Peyer's patch (tissue), 4 donors: ENCODE measurements around the gene PUSL1. TPM values are rescaled to one million over a fixed set of nuclear protein-coding genes. Genes with fewer than 3 reads are reported as not detected.

ENCODE experiments used
- DNase-seq, 3 donors: peaks; one replicate each; pipeline ENCODE4 v3.0.0-alpha.2; 2017 to 2019
- H3K27ac ChIP-seq, 4 donors: fragments of 200-600 bp; sonication (generic); one replicate each; pipeline ENCODE4 v1.5.1; 2016 to 2019
- H3K27me3 ChIP-seq, 2 donors: fragments of 200-600 bp; sonication (generic); one replicate each; pipeline ENCODE4 v1.5.1; 2019
- H3K36me3 ChIP-seq, 3 donors: fragments of 200-600 bp; sonication (generic); one replicate each; pipeline ENCODE4 v1.5.1; 2016 to 2019
- H3K4me1 ChIP-seq, 4 donors: fragments of 200-600 bp; sonication (generic); one replicate each; pipeline ENCODE4 v1.5.1; 2016 to 2019
- H3K4me3 ChIP-seq, 4 donors: fragments of 200-600 bp; sonication (generic); 1 replicate in 3 of 4; 2 replicates in 1 of 4; pipeline ENCODE4 v1.5.1; 2016 to 2019; ENCODE audit warnings: mild to moderate bottlenecking in 1 of 4
- H3K9me3 ChIP-seq, 4 donors: fragments of 200-600 bp; sonication (generic); one replicate each; pipeline ENCODE4 v1.5.1; 2016 to 2019; ENCODE audit warnings: mild to moderate bottlenecking in 1 of 4
- POLR2A ChIP-seq, 2 donors: fragments of 450-650 bp; IDR thresholded peaks; one replicate each; pipeline ENCODE4 v1.5.1; 2017; ENCODE audit warnings: antibody characterized with exemption in 2 of 2, mild to moderate bottlenecking in 2 of 2, moderate library complexity in 2 of 2
- total RNA-seq, 4 donors: library from RNA; depleted of rRNA; stranded (reverse); fragments of >200 nt; gene quantifications; one replicate each; pipeline ENCODE4 v1.1.0, GENCODE V29; 2016
- TF ChIP-seq, protein P1 (sequence below), 6 experiments: fragments of 450-650 bp in 4 of 6; fragments of 200-600 bp in 2 of 6; sonication (generic) in 1 of 6; IDR thresholded peaks; one replicate each; pipeline ENCODE4 v1.5.1; 2017 to 2019; ENCODE audit warnings: antibody characterized with exemption in 6 of 6, mild to moderate bottlenecking in 3 of 6, moderate library complexity in 1 of 6

Gene PUSL1
- total RNA-seq, 4 donors from 2014 or later = 12.4 to 38.9 (median 24.4) TPM

DNA sequence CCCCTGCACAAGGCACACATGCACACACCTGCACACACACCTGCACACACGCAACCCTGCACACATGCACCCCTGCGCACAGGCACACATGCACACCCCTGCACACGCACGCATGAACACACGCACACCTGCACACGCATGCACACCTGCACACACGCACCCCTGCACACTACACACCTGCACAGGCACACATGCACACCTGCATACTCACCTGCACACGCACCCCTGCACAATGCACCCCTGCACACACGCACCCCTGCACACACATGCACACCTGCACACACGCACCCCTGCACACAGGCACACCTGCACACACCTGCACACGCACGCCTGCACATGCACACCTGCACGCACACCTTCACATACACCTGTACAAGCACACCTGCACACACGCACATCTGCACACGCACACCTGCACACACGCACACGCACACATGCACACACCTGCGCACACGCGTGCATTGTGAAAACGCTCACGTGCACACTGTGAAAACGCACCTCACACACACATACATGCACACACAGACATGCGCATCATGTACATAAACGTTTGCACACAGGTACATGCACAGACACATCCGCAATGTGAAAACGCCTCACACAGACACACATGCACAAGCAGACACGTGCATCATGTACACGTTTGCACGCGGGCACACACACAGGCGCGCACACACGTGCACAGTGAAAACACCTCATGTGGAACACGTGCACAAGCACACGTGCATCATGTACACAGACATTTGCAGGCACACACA is 32.6 kb downstream of the PUSL1 start:
- Histone ChIP-seq H3K4me3 (no peak overlapping the region), H3K27ac (no peak overlapping the region), H3K36me3 (peaks cover 0 to 53% (median 0%) of the 10 kb centered on the region in 3 donors), H3K4me1 (peaks cover 0 to 22% (median 5%) of the 10 kb centered on the region in 4 donors), H3K9me3 (no peaks in the 10 kb centered on the region), H3K27me3 (no peaks in the 10 kb centered on the region)
- TF ChIP-seq, protein P1, sequence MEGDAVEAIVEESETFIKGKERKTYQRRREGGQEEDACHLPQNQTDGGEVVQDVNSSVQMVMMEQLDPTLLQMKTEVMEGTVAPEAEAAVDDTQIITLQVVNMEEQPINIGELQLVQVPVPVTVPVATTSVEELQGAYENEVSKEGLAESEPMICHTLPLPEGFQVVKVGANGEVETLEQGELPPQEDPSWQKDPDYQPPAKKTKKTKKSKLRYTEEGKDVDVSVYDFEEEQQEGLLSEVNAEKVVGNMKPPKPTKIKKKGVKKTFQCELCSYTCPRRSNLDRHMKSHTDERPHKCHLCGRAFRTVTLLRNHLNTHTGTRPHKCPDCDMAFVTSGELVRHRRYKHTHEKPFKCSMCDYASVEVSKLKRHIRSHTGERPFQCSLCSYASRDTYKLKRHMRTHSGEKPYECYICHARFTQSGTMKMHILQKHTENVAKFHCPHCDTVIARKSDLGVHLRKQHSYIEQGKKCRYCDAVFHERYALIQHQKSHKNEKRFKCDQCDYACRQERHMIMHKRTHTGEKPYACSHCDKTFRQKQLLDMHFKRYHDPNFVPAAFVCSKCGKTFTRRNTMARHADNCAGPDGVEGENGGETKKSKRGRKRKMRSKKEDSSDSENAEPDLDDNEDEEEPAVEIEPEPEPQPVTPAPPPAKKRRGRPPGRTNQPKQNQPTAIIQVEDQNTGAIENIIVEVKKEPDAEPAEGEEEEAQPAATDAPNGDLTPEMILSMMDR (IDR thresholded peaks at IDR 0.05) = no peak
- TF ChIP-seq POLR2A (IDR thresholded peaks at IDR 0.05) = no peak
- DNase-seq = no peak

DNA sequence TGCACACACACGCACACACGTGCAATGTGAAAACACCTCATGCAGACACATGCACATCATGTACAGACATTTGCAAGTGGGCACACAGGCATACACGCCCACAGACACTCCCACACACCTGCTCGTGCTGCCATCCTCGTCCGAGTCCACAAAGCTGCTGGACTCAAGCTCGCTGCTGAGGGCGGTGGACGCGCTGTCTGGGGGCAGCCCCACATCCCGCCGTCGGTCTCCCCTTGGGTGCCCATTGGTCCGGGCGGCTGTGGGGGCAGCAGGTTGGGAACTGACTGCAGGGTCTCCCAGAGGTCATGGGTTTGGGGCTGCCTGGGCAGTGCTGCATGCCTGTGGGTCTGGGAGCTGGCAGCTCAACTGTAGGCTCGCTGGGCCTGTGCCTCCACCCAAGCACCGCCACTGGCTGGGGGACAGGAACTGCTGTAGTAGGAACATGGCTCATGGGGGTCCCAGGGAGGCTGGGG is 33.2 kb downstream of the PUSL1 start:
- DNase-seq = no peak
- Histone ChIP-seq H3K4me3 (no peak overlapping the region), H3K27ac (no peak overlapping the region), H3K9me3 (no peaks in the 10 kb centered on the region), H3K4me1 (peaks cover 0 to 28% (median 5%) of the 10 kb centered on the region in 4 donors), H3K36me3 (peaks cover 0 to 50% (median 0%) of the 10 kb centered on the region in 3 donors), H3K27me3 (no peaks in the 10 kb centered on the region)
- no peak for TF ChIP-seq POLR2A (IDR thresholded peaks at IDR 0.05)
- TF ChIP-seq, protein P1 (IDR thresholded peaks at IDR 0.05) = no peak

DNA sequence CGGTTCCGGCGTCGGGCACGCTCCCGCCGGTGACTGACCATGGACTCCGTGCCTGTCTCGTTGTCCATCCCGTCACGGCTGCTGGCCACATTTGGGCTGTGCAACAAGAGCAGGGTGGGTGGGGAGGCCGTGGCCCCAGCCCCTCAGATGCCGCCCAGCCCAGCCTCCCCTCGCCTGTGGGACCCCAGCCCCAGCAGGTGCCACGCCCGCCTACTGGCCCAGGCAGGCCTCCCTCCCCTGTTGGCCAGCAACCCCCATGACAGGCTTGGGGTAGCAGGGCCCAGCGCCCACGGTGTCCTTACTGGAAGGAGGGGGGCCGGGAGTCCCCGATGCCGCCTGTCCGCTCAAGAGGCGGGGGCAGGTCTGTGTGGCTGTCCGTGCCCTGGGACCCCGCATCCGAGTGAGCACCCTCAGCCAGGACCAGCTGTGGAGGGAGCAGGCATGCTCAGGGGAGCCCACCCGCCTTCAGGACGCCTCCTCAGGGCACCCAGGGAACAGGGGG is 33.7 kb downstream of the PUSL1 start:
- Histone ChIP-seq H3K4me3 (no peak overlapping the region), H3K27ac (no peak overlapping the region), H3K36me3 (peaks cover 0 to 45% (median 0%) of the 10 kb centered on the region in 3 donors), H3K27me3 (no peaks in the 10 kb centered on the region), H3K4me1 (peaks cover 0 to 34% (median 6%) of the 10 kb centered on the region in 4 donors), H3K9me3 (no peaks in the 10 kb centered on the region)
- TF ChIP-seq POLR2A (IDR thresholded peaks at IDR 0.05) = no peak
- TF ChIP-seq, protein P1 (IDR thresholded peaks at IDR 0.05) = no peak
- DNase-seq = no peak

DNA sequence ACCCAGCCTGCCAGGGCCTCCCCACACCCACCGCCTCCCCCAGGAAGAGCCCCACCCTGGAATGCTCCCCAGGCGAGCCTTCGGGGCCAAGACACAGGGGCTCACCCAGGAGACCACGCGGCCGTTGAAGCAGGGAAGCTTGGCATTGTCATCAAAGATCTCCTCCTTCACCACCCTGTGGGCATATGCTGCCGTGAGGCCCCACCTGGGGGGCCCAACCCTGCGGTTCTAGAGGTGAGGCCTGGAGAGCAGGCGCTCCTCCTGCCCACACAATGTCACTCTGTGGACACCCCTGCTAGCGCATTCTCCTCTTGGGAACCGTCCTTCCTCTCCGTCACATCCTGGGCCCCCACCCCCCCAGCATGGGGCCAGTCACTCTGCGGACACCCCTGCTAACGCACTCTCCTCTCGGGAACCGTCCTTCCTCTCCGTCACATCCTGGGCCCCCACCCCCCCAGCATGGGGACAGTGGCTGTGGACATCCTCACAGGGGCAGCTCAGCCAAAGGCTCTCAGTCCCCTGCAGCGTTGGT is 34.3 kb downstream of the PUSL1 start:
- no peak for DNase-seq
- H3K4me3 ChIP-seq = no peak overlapping the region
- no peak for TF ChIP-seq POLR2A (IDR thresholded peaks at IDR 0.05)
- TF ChIP-seq, protein P1 (IDR thresholded peaks at IDR 0.05) = no peak
- peaks cover 0 to 39% (median 9%) of the 10 kb centered on the region in 4 donors for H3K4me1 ChIP-seq
- peaks cover 0 to 42% (median 0%) of the 10 kb centered on the region in 3 donors for H3K36me3 ChIP-seq
- no peaks in the 10 kb centered on the region for H3K27me3 ChIP-seq
- no peak overlapping the region for H3K27ac ChIP-seq
- no peaks in the 10 kb centered on the region for H3K9me3 ChIP-seq

DNA sequence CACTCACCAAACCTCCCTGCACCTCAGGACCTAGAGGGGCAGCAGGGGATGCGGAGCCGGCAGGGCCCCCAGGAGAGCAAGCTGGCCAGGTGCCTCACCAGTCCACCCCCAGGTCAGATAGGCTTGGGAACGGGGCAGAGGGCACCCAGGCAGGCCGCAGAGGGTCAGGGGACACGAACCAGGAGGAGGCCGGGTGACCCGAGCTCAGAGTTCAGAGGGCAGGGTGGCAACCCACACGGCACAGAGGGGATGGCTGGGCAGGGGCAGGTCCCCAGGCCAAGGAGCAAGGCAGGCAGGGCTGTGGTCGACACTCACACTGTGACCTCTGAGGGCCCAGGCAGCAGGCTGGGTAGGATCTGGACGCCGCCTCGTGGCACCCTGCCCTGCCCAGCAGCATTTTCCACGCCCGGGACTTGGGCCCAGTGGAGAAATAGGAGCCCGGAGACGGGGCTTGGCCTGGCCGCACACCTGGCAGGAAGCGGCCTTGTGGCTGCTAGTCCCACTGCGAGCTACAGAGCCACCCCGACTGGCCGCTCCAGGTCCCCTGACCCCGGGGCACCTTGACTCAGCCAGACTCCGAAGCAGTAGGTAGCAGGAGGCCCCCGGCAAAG is 35.5 kb downstream of the PUSL1 start:
- TF ChIP-seq, protein P1 (IDR thresholded peaks at IDR 0.05) = no peak
- no peak for TF ChIP-seq POLR2A (IDR thresholded peaks at IDR 0.05)
- no peak for DNase-seq
- Histone ChIP-seq H3K9me3 (no peaks in the 10 kb centered on the region), H3K27me3 (no peaks in the 10 kb centered on the region), H3K4me1 (peaks cover 0 to 48% (median 13%) of the 10 kb centered on the region in 4 donors), H3K4me3 (no peak overlapping the region), H3K27ac (peak overlapping the region in 3 of 4 donors; percentile 45 to 60 (median 48)), H3K36me3 (peaks cover 0 to 30% (median 0%) of the 10 kb centered on the region in 3 donors)
